OCI-LY3 (cell line): ENCODE results near the gene TAB3.

Experiments used
- EZH2phosphoT487 ChIP-seq: fragments of 200-600 bp; shearing (Covaris generic); IDR thresholded peaks from 2 replicates; pipeline ENCODE4 v1.6.1; 2018; ENCODE audit warnings: antibody characterized with exemption, mixed run types, low read depth
- TF ChIP-seq, protein P1 (sequence below): fragments of 200-600, 300-600 bp; sonication (generic); IDR thresholded peaks from 2 replicates; pipeline ENCODE4 v1.5.1; 2014; ENCODE audit warnings: antibody characterized with exemption, low read length, low read depth

DNA sequence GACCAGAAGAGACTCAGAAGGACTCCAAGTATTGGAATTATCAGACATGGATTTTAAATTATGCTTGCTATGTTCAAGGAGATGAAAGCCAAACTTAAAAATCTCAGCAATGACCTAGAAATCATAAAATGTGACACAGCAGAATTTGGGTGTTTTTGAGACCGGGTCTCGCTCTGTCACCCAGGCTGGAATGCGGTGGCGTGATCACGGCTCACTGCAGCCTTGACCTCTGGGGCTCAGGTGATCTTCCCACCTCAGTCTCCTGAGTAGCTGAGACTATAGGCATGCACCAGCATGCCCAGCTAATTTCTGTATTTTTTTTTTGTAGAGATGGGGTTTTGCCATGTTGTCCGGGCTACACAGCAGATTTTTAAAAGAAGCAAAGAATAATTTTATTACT, 12.7 kb downstream of the TAB3 start:
- TF ChIP-seq, protein P1, sequence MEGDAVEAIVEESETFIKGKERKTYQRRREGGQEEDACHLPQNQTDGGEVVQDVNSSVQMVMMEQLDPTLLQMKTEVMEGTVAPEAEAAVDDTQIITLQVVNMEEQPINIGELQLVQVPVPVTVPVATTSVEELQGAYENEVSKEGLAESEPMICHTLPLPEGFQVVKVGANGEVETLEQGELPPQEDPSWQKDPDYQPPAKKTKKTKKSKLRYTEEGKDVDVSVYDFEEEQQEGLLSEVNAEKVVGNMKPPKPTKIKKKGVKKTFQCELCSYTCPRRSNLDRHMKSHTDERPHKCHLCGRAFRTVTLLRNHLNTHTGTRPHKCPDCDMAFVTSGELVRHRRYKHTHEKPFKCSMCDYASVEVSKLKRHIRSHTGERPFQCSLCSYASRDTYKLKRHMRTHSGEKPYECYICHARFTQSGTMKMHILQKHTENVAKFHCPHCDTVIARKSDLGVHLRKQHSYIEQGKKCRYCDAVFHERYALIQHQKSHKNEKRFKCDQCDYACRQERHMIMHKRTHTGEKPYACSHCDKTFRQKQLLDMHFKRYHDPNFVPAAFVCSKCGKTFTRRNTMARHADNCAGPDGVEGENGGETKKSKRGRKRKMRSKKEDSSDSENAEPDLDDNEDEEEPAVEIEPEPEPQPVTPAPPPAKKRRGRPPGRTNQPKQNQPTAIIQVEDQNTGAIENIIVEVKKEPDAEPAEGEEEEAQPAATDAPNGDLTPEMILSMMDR = no peak
- no peak for TF ChIP-seq EZH2phosphoT487
